Liver (tissue), 9 donors: ENCODE measurements around the gene ERC1. TPM values are rescaled to one million over a fixed set of nuclear protein-coding genes. Genes with fewer than 3 reads are reported as not detected.

Experiments used
- DNase-seq: peaks from one replicate; pipeline ENCODE4 v3.0.0-alpha.2; 2017; ENCODE audit warnings: low spot score
- H3K27ac ChIP-seq, 2 donors: one replicate each; pipeline ENCODE4 v1.7.0; 2013; ENCODE audit warnings: inconsistent platforms in 2 of 2, low read length in 2 of 2, control low read depth in 1 of 2, low read depth in 1 of 2, mild to moderate bottlenecking in 1 of 2
- H3K27me3 ChIP-seq, 4 donors: one replicate each; pipeline versions ENCODE4 v1.6.1 to v1.7.0; 2013; ENCODE audit warnings: low read length in 3 of 4, inconsistent platforms in 1 of 4, mild to moderate bottlenecking in 1 of 4, moderate library complexity in 1 of 4; ENCODE audit not compliant: control insufficient read depth in 4 of 4, insufficient read depth in 4 of 4
- H3K36me3 ChIP-seq, 4 donors: one replicate each; pipeline versions ENCODE4 v1.6.1 to v1.7.0; 2013; ENCODE audit warnings: low read length in 3 of 4, mild to moderate bottlenecking in 3 of 4, low read depth in 1 of 4, moderate library complexity in 1 of 4; ENCODE audit not compliant: control insufficient read depth in 4 of 4, insufficient read depth in 3 of 4
- H3K4me1 ChIP-seq, 4 donors: one replicate each; pipeline versions ENCODE4 v1.6.1 to v1.7.0; 2013; ENCODE audit warnings: low read length in 3 of 4, mild to moderate bottlenecking in 3 of 4, moderate library complexity in 1 of 4; ENCODE audit not compliant: control insufficient read depth in 4 of 4, insufficient read depth in 4 of 4
- H3K4me3 ChIP-seq, 3 donors: one replicate each; pipeline versions ENCODE4 v1.6.1 to v1.7.0; 2013; ENCODE audit warnings: low read length in 3 of 3, control low read depth in 1 of 3, low read depth in 1 of 3, mild to moderate bottlenecking in 1 of 3
- H3K9ac ChIP-seq, 2 donors: one replicate each; pipeline ENCODE4 v1.7.0; 2013; ENCODE audit warnings: low read length in 2 of 2, mild to moderate bottlenecking in 2 of 2, moderate library complexity in 2 of 2, control low read depth in 1 of 2, low read depth in 1 of 2
- H3K9me3 ChIP-seq, 4 donors: one replicate each; pipeline versions ENCODE4 v1.6.1 to v1.7.0; 2013; ENCODE audit warnings: low read length in 3 of 4; ENCODE audit not compliant: control insufficient read depth in 4 of 4
- ATF3 ChIP-seq: IDR thresholded peaks from 2 replicates; pipeline ENCODE4 v1.6.1; 2016; ENCODE audit warnings: antibody characterized with exemption
- CTCF ChIP-seq: fragments of 150-350 bp; IDR thresholded peaks from 2 replicates; pipeline ENCODE4 v1.5.1; 2017; ENCODE audit warnings: improper control_type of control experiment, low read depth, low read length; ENCODE audit not compliant: missing input control
- EGR1 ChIP-seq, 2 donors: IDR thresholded peaks; 2 replicates each; pipeline ENCODE4 v1.6.1; 2016 to 2018; ENCODE audit warnings: antibody characterized with exemption in 2 of 2, low read depth in 2 of 2
- FOXA1 ChIP-seq: IDR thresholded peaks from 2 replicates; pipeline ENCODE4 v1.6.1; 2016; ENCODE audit warnings: antibody characterized with exemption
- FOXA2 ChIP-seq: IDR thresholded peaks from 2 replicates; pipeline ENCODE4 v1.6.1; 2016; ENCODE audit warnings: antibody characterized with exemption
- GABPA ChIP-seq, 2 donors: IDR thresholded peaks in 1 of 2; conservative IDR thresholded peaks in 1 of 2; 2 replicates each; pipeline ENCODE4 v1.6.1; 2016; ENCODE audit warnings: antibody characterized with exemption in 2 of 2, mild to moderate bottlenecking in 1 of 2, moderate library complexity in 1 of 2
- HNF4A ChIP-seq, 2 donors: conservative IDR thresholded peaks; 2 replicates each; pipeline ENCODE4 v1.6.1; 2016; ENCODE audit warnings: antibody characterized with exemption in 2 of 2, mild to moderate bottlenecking in 2 of 2
- HNF4G ChIP-seq: IDR thresholded peaks from 2 replicates; pipeline ENCODE4 v1.6.1; 2016; ENCODE audit warnings: antibody characterized with exemption
- JUND ChIP-seq, 2 donors: IDR thresholded peaks; 2 replicates each; pipeline ENCODE4 v1.6.1; 2016; ENCODE audit warnings: antibody characterized with exemption in 2 of 2
- MAX ChIP-seq: IDR thresholded peaks from 2 replicates; pipeline ENCODE4 v1.6.1; 2016; ENCODE audit warnings: antibody characterized with exemption
- NR2F2 ChIP-seq: IDR thresholded peaks from 2 replicates; pipeline ENCODE4 v1.6.1; 2016; ENCODE audit warnings: antibody characterized with exemption
- RAD21 ChIP-seq, 2 donors: IDR thresholded peaks; 2 replicates each; pipeline ENCODE4 v1.6.1; 2016; ENCODE audit warnings: antibody characterized with exemption in 2 of 2, mild to moderate bottlenecking in 2 of 2
- REST ChIP-seq: IDR thresholded peaks from 2 replicates; pipeline ENCODE4 v1.6.1; 2016; ENCODE audit warnings: antibody characterized with exemption, mild to moderate bottlenecking
- RXRA ChIP-seq, 2 donors: IDR thresholded peaks; 2 replicates each; pipeline ENCODE4 v1.6.1; 2017 to 2018; ENCODE audit warnings: antibody characterized with exemption in 2 of 2, mild to moderate bottlenecking in 1 of 2
- SP1 ChIP-seq: IDR thresholded peaks from 2 replicates; pipeline ENCODE4 v1.6.1; 2018; ENCODE audit warnings: antibody characterized with exemption, mild to moderate bottlenecking
- TAF1 ChIP-seq: conservative IDR thresholded peaks from 2 replicates; pipeline ENCODE4 v1.6.1; 2016; ENCODE audit warnings: antibody characterized with exemption, mild to moderate bottlenecking
- YY1 ChIP-seq: IDR thresholded peaks from 2 replicates; pipeline ENCODE4 v1.6.1; 2016; ENCODE audit warnings: antibody characterized with exemption, mild to moderate bottlenecking
- ZBTB33 ChIP-seq: IDR thresholded peaks from 2 replicates; pipeline ENCODE4 v1.6.1; 2016; ENCODE audit warnings: antibody characterized with exemption
- WGBS: extraction: QIAGEN DNeasy Blood & Tissue Kit; methylation state at CpG from one replicate; pipeline ENCODE4 v1.1.7; 2013; 5-methylcytosine and 5-hydroxymethylcytosine counted together
- polyA plus RNA-seq, 2 donors: library from polyadenylated mRNA; stranded (reverse) in 1 of 2; unstranded in 1 of 2; fragments of 200-250 nt in 1 of 2; fragments of >200 nt in 1 of 2; fragmentation: Nextera tagmentation in 1 of 2; extraction: Ambion mirVana in 1 of 2; gene quantifications; one replicate each; pipeline versions ENCODE4 v1.2.1 to v1.2.3, GENCODE V29; 2013 to 2015
- total RNA-seq, 2 donors: library from RNA; depleted of rRNA; stranded (reverse); fragments of >200 nt; gene quantifications; one replicate each; pipeline ENCODE4 v1.2.3, GENCODE V29; 2014
- donor health status: healthy.
- donor health status: healthy.
- donor health status: healthy.
- donor health status: healthy.
- donor health status: healthy.

Gene ERC1
- total and polyA plus RNA-seq, 4 donors, result 6.2 to 50.2 (median 10.3) TPM

- Histone ChIP-seq H3K9ac (no peak overlapping the region), H3K4me1 (peaks cover 0 to 6% (median 0%) of the 10 kb centered on the region in 4 donors), H3K4me3 (no peak overlapping the region), H3K9me3 (no peaks in the 10 kb centered on the region), H3K27me3 (no peaks in the 10 kb centered on the region), H3K36me3 (peaks cover 0 to 1% (median 0%) of the 10 kb centered on the region in 4 donors), H3K27ac (no peak overlapping the region)
- WGBS, result 90% methylated on average over 3 of the region's 3 CpGs
- TF ChIP-seq MAX, result no peak
- TF ChIP-seq YY1, result no peak
- TF ChIP-seq RXRA (IDR thresholded peaks at IDR 0.05), result no peak
- no peak for TF ChIP-seq JUND (IDR thresholded peaks at IDR 0.05)
- no peak for TF ChIP-seq TAF1
- no peak for TF ChIP-seq ZBTB33
- no peak for TF ChIP-seq FOXA2
- TF ChIP-seq FOXA1, result no peak
- no peak for TF ChIP-seq REST
- no peak for TF ChIP-seq CTCF
- TF ChIP-seq NR2F2, result no peak
- no peak for TF ChIP-seq ATF3
- TF ChIP-seq EGR1 (IDR thresholded peaks at IDR 0.05; ENCODE audit: low read depth in 2 of 2), result no peak
- TF ChIP-seq RAD21 (IDR thresholded peaks at IDR 0.05), result no peak
- TF ChIP-seq SP1, result no peak
- TF ChIP-seq HNF4A (conservative IDR thresholded peaks at IDR 0.05), result no peak
- no peak for TF ChIP-seq HNF4G
- TF ChIP-seq GABPA (IDR thresholded peaks at IDR 0.05 in 1 of 2, conservative IDR thresholded peaks at IDR 0.05 in 1 of 2), result no peak
- no peak for DNase-seq
Measured at GRCh38 chr12:1046727-1047126, 55.7 kb downstream of the ERC1 start.
